Measurements from ENCODE around the gene DLX3. TPM values are rescaled to one million over a fixed set of nuclear protein-coding genes. Genes with fewer than 3 reads are reported as not detected.

DLX3 gene
- total RNA-seq, 1 donor from 2014 or later = 0.04 TPM

DNA sequence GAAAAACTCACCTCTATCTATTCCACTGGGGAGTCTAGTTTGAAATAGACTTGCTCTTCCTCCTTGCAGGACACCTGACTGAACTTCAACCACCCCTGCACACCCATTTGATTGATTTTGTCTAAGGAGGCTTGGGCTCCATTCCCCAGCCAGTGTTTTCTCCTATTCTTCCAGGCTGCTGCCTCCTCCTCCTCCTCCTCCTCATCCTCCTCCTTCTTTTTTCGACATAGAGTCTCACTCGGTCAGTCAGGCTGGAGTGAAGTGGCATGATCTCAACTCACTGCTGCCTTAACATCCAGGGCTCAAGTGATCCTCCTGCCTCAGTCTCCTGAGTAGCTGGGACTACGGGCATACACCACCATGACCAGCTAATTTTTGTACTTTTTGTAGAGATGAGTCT, 27.8 kb downstream of the DLX3 start:
- peaks cover 100% of the 10 kb centered on the region for H3K27me3 ChIP-seq
- Mint-ChIP-seq H3K27ac (no peak overlapping the region), H3K27me3 (ENCODE audit: insufficient read depth, low read depth) (peaks cover 95% of the 10 kb centered on the region), H3K4me3 (no peak overlapping the region), H3K4me1 (peaks cover 38% of the 10 kb centered on the region), H3K9me3 (peaks cover 11% of the 10 kb centered on the region), H3K36me3 (no peaks in the 10 kb centered on the region)
- no peak overlapping the region for H3K27ac ChIP-seq
- peaks cover 50% of the 10 kb centered on the region for H3F3A ChIP-seq (ENCODE audit: low read depth)
- H4K20me1 ChIP-seq (ENCODE audit: low read depth) = peaks cover 64% of the 10 kb centered on the region
- no peak overlapping the region for H3K4me3 ChIP-seq
- H3K4me1 ChIP-seq = peaks cover 54% of the 10 kb centered on the region
- no peaks in the 10 kb centered on the region for H3K79me2 ChIP-seq (ENCODE audit: low read depth)
- H3K9ac ChIP-seq = no peak overlapping the region
- H3K9me3 ChIP-seq (ENCODE audit: low read depth) = no peaks in the 10 kb centered on the region
- no peak for TF ChIP-seq EZH2phosphoT487 (IDR thresholded peaks at IDR 0.05)
- TF ChIP-seq EZH2 (IDR thresholded peaks at IDR 0.05) = no peak
- TF ChIP-seq, protein P1, sequence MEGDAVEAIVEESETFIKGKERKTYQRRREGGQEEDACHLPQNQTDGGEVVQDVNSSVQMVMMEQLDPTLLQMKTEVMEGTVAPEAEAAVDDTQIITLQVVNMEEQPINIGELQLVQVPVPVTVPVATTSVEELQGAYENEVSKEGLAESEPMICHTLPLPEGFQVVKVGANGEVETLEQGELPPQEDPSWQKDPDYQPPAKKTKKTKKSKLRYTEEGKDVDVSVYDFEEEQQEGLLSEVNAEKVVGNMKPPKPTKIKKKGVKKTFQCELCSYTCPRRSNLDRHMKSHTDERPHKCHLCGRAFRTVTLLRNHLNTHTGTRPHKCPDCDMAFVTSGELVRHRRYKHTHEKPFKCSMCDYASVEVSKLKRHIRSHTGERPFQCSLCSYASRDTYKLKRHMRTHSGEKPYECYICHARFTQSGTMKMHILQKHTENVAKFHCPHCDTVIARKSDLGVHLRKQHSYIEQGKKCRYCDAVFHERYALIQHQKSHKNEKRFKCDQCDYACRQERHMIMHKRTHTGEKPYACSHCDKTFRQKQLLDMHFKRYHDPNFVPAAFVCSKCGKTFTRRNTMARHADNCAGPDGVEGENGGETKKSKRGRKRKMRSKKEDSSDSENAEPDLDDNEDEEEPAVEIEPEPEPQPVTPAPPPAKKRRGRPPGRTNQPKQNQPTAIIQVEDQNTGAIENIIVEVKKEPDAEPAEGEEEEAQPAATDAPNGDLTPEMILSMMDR (IDR thresholded peaks at IDR 0.05) = no peak
- H3K4me2 ChIP-seq = no peak overlapping the region
- H3K36me3 ChIP-seq = no peaks in the 10 kb centered on the region
- DNase-seq (ENCODE audit: low spot score) = no peak
- H2AFZ ChIP-seq (replicated peaks) = no peak overlapping the region

DNA sequence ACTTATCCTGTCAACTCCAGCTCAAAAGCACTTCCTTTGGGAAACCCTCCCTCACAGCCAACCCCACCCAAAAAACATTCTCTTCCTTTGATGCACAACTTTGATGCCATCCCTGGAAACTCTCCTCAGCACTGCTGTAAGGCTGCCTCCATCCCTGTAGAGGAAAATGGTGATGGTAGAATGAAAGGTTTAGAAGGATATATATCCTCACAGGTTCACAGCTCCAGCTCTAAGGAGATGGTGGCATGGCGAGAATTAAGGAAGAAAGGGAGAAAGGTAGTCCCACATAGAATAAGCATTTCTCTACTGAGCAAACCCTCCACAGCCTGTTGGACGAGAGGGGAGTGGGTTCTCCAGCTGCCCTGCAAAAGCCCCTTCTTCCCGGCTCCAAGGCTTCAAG, 28.3 kb downstream of the DLX3 start:
- Histone ChIP-seq H2AFZ (replicated peaks) (no peak overlapping the region), H3K4me1 (peaks cover 49% of the 10 kb centered on the region), H3K27ac (no peak overlapping the region), H3K9me3 (ENCODE audit: low read depth) (no peaks in the 10 kb centered on the region), H3K79me2 (ENCODE audit: low read depth) (no peaks in the 10 kb centered on the region), H3K27me3 (peaks cover 100% of the 10 kb centered on the region), H4K20me1 (ENCODE audit: low read depth) (peaks cover 61% of the 10 kb centered on the region), H3F3A (ENCODE audit: low read depth) (peaks cover 50% of the 10 kb centered on the region), H3K4me3 (no peak overlapping the region), H3K9ac (no peak overlapping the region), H3K36me3 (no peaks in the 10 kb centered on the region), H3K4me2 (no peak overlapping the region)
- H3K27ac Mint-ChIP-seq = no peak overlapping the region
- TF ChIP-seq EZH2phosphoT487 (IDR thresholded peaks at IDR 0.05) = no peak
- TF ChIP-seq EZH2 (IDR thresholded peaks at IDR 0.05) = no peak
- TF ChIP-seq, protein P1 (IDR thresholded peaks at IDR 0.05) = no peak
- H3K9me3 Mint-ChIP-seq = peaks cover 11% of the 10 kb centered on the region
- peaks cover 38% of the 10 kb centered on the region for H3K4me1 Mint-ChIP-seq
- no peaks in the 10 kb centered on the region for H3K36me3 Mint-ChIP-seq
- H3K4me3 Mint-ChIP-seq = no peak overlapping the region
- DNase-seq (ENCODE audit: low spot score) = no peak
- H3K27me3 Mint-ChIP-seq (ENCODE audit: insufficient read depth, low read depth) = peaks cover 98% of the 10 kb centered on the region

DNA sequence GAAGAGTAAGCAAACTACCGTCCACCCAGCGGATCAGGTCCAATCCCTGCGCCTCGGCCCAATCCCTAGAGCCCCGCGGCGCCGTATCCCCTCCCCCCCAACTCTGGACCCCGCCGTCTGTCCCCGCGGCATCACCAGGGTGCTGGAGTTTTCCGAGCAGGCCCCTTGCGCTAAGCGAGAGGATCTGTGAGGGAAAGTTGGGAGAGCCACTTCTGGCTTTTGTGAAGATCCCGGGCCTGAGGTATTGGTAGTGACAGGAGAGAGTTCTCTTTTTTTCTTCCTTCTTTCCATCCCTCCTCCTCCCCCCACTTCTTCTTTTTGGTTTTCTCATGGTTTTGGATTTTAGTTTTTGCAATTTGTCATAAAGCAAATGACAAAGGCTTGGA, 29.5 kb downstream of the DLX3 start:
- H3K4me3 ChIP-seq = peak overlapping the region; percentile 39

More for the DNA sequence above, 29.5 kb downstream of the DLX3 start:
- Histone ChIP-seq H3K9me3 (ENCODE audit: low read depth) (no peaks in the 10 kb centered on the region), H2AFZ (replicated peaks) (no peak overlapping the region), H3K36me3 (no peaks in the 10 kb centered on the region), H4K20me1 (ENCODE audit: low read depth) (peaks cover 49% of the 10 kb centered on the region), H3K4me2 (peak overlapping the region; percentile 76), H3K27me3 (peaks cover 100% of the 10 kb centered on the region), H3K79me2 (ENCODE audit: low read depth) (no peaks in the 10 kb centered on the region), H3K4me1 (peaks cover 45% of the 10 kb centered on the region), H3K9ac (no peak overlapping the region), H3K27ac (no peak overlapping the region), H3F3A (ENCODE audit: low read depth) (peaks cover 50% of the 10 kb centered on the region)
- Mint-ChIP-seq H3K36me3 (no peaks in the 10 kb centered on the region), H3K4me1 (peaks cover 29% of the 10 kb centered on the region), H3K9me3 (peaks cover 4% of the 10 kb centered on the region), H3K27ac (no peak overlapping the region), H3K27me3 (ENCODE audit: insufficient read depth, low read depth) (peaks cover 94% of the 10 kb centered on the region), H3K4me3 (no peak overlapping the region)
- TF ChIP-seq EZH2 (IDR thresholded peaks at IDR 0.05) (peak; percentile 15), EZH2phosphoT487 (IDR thresholded peaks at IDR 0.05) (peak; percentile 15)
- TF ChIP-seq, protein P1 (IDR thresholded peaks at IDR 0.05) = no peak
- DNase-seq (ENCODE audit: low spot score) = peak; percentile 53

All from neural progenitor cell (in vitro differentiated cells).